ENCODE data around the gene MBD3L2. TPM values are rescaled to one million over a fixed set of nuclear protein-coding genes. Genes with fewer than 3 reads are reported as not detected.

Gene MBD3L2
- total and polyA plus RNA-seq, 9 of the 15 experiments (the other 6 are each of a cell fraction or from before 2014, with no cell fraction given): not detected

- TF ChIP-seq ZNF668 (CRISPR knock-in tag; IDR thresholded peaks at IDR 0.05) (no peak), NCOR1 (IDR thresholded peaks at IDR 0.05) (no peak), DMBX1 (CRISPR knock-in tag; IDR thresholded peaks at IDR 0.05; ENCODE audit: borderline replicate concordance) (no peak), ZNF766 (CRISPR knock-in tag; conservative IDR thresholded peaks at IDR 0.05) (no peak), RBFOX2 (IDR thresholded peaks at IDR 0.05; ENCODE audit: low read depth, low read length) (no peak), PPARD (CRISPR knock-in tag; IDR thresholded peaks at IDR 0.05) (no peak), ZBTB12 (CRISPR knock-in tag; IDR thresholded peaks at IDR 0.05) (no peak)
Measured at GRCh38 chr19:6999933-7000332, 49.2 kb upstream of the MBD3L2 start (continued).

DNA sequence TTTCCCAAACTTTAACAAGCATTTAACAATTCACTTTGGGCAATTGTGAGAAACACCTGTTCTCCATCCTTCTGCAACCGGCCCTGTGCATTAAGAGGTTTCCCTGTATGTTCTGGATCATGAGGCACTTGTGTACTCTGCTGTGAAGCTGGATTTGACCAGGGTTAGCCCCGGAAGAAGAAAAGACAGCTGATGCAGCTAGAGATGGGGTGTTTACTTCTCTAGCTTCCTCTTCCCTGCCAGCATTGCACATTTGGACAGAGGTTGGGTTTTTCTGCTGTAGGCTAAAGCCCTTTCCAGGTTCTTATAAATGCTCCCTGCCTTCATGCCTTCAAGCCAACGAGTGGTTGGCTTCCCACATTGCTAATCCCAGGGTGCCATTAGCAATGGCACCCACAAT, 48.8 kb upstream of the MBD3L2 start:
- Histone ChIP-seq H3K4me1 (replicated peaks in 1 of 2; ENCODE audit: control insufficient read depth in 2 of 2, insufficient read depth in 2 of 2, low read length in 2 of 2) (no peaks in the 10 kb centered on the region), H3K27me3 (ENCODE audit: control insufficient read depth in 2 of 2, insufficient read depth in 2 of 2, low read length in 2 of 2) (no peaks in the 10 kb centered on the region; a peak in 2 of 5 replicates), H3K79me2 (ENCODE audit: control insufficient read depth, insufficient read depth, low read length) (no peaks in the 10 kb centered on the region), H3K27ac (ENCODE audit: extremely low read depth, low read depth, low read length) (no peak overlapping the region), H3K9me3 (replicated peaks; ENCODE audit: control insufficient read depth, insufficient read depth, low read depth, low read length) (peaks cover 2% of the 10 kb centered on the region; the same call in 1 of the 2 replicates), H3K36me3 (ENCODE audit: control insufficient read depth, insufficient read depth, low read length) (no peaks in the 10 kb centered on the region), H3K9me1 (ENCODE audit: control insufficient read depth, insufficient read depth, low read length) (no peaks in the 10 kb centered on the region), H3K9ac (ENCODE audit: insufficient read depth in 1 of 2, low read depth in 2 of 2, low read length in 2 of 2) (no peak overlapping the region), H3K4me3 (no peak overlapping the region), H2AFZ (ENCODE audit: low read depth, low read length) (no peak overlapping the region), H4K20me1 (replicated peaks; ENCODE audit: control insufficient read depth, insufficient read depth, low read length) (no peaks in the 10 kb centered on the region), H3K4me2 (ENCODE audit: insufficient read depth, low read length) (no peak overlapping the region)
- in situ Hi-C loops (cut with MboI) (no loop called here), intact Hi-C loops (cut with micrococcal nuclease) (no loop called here)
- ATAC-seq (no peak), DNase-seq (ENCODE audit: extremely low read depth in 1 of 4, low spot score in 3 of 4) (no peak), FAIRE-seq (no peak)
- BruUV-seq (replicated peaks): no TSS peak
- CTCF ChIA-PET (ENCODE audit: low intra/inter-chr PET ratio): no interaction called here
- POLR2A ChIA-PET: no interaction called here
- TF ChIP-seq BRCA1 (IDR thresholded peaks at IDR 0.05) (no peak), BRCA1 (CRISPR knock-in tag; IDR thresholded peaks at IDR 0.05) (no peak), ZNF146 (CRISPR knock-in tag; IDR thresholded peaks at IDR 0.05; ENCODE audit: unreplicated experiment) (no peak), PYGO2 (tag; IDR thresholded peaks at IDR 0.05) (no peak), CHD2 (IDR thresholded peaks at IDR 0.05; ENCODE audit: low read depth, low read length) (no peak), ZNF79 (CRISPR knock-in tag; IDR thresholded peaks at IDR 0.05; ENCODE audit: low read depth) (no peak), ZNF175 (CRISPR knock-in tag; IDR thresholded peaks at IDR 0.05; ENCODE audit: low read depth) (no peak), ELF4 (CRISPR knock-in tag; IDR thresholded peaks at IDR 0.05) (no peak), POLR2A (conservative IDR thresholded peaks at IDR 0.05) (no peak), CLOCK (CRISPR knock-in tag; IDR thresholded peaks at IDR 0.05; ENCODE audit: borderline replicate concordance) (no peak), PRMT5 (CRISPR knock-in tag; IDR thresholded peaks at IDR 0.05) (no peak), NFATC3 (IDR thresholded peaks at IDR 0.05) (no peak)
- TF ChIP-seq, protein P1, sequence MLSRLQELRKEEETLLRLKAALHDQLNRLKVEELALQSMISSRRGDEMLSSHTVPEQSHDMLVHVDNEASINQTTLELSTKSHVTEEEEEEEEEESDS (CRISPR knock-in tag; IDR thresholded peaks at IDR 0.05): no peak
- TF ChIP-seq, protein P2, sequence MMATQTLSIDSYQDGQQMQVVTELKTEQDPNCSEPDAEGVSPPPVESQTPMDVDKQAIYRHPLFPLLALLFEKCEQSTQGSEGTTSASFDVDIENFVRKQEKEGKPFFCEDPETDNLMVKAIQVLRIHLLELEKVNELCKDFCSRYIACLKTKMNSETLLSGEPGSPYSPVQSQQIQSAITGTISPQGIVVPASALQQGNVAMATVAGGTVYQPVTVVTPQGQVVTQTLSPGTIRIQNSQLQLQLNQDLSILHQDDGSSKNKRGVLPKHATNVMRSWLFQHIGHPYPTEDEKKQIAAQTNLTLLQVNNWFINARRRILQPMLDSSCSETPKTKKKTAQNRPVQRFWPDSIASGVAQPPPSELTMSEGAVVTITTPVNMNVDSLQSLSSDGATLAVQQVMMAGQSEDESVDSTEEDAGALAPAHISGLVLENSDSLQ (IDR thresholded peaks at IDR 0.05): no peak
- WGBS (ENCODE audit: insufficient coverage, low coverage, missing lambda C conversion rate): 0% methylated on average over 3 of the region's 3 CpGs
